Astrocyte of the cerebellum (primary cell): ENCODE data around the gene GMCL2.

ENCODE experiments used
- DNase-seq: peaks from one replicate; pipeline ENCODE4 v3.0.0-alpha.2; 2011; ENCODE audit warnings: low read depth
- H3K4me3 ChIP-seq: 2 replicates; pipeline ENCODE4 v1.5.1; 2011; ENCODE audit warnings: mild to moderate bottlenecking, low read depth, low read length, moderate library complexity
- in situ Hi-C: cut with HindIII; loops from 2 replicates; pipeline ENCODE4 v1.10.0; 2017; ENCODE audit warnings: low sequenced_read_pairs
- TF ChIP-seq, protein P1 (sequence below): IDR thresholded peaks from 2 replicates; pipeline ENCODE4 v1.5.1; 2012; ENCODE audit warnings: low read length, low read depth, moderate library complexity, mild to moderate bottlenecking; ENCODE audit errors: missing control alignments

Gene GMCL2

GRCh38 chr5:178153530-178154340 is 33.4 kb downstream of the GMCL2 start, which contains the start of gene NHP2:
TSS of gene NHP2 (minus strand) at chr5:178153885. CDS start at chr5:178153817, 68 bp downstream.
- TF ChIP-seq, protein P1, sequence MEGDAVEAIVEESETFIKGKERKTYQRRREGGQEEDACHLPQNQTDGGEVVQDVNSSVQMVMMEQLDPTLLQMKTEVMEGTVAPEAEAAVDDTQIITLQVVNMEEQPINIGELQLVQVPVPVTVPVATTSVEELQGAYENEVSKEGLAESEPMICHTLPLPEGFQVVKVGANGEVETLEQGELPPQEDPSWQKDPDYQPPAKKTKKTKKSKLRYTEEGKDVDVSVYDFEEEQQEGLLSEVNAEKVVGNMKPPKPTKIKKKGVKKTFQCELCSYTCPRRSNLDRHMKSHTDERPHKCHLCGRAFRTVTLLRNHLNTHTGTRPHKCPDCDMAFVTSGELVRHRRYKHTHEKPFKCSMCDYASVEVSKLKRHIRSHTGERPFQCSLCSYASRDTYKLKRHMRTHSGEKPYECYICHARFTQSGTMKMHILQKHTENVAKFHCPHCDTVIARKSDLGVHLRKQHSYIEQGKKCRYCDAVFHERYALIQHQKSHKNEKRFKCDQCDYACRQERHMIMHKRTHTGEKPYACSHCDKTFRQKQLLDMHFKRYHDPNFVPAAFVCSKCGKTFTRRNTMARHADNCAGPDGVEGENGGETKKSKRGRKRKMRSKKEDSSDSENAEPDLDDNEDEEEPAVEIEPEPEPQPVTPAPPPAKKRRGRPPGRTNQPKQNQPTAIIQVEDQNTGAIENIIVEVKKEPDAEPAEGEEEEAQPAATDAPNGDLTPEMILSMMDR, result no peak
- in situ Hi-C loops, result no loop called here
- H3K4me3 ChIP-seq, result peak within 1 kb of the TSS; percentile 65
- peak; percentile 98 for DNase-seq

GRCh38 chr5:178152491-178153444 is 34.4 kb downstream of the GMCL2 start:
- DNase-seq, result no peak
- in situ Hi-C loops, result no loop called here
- TF ChIP-seq, protein P1, result no peak
- peak overlapping the region; percentile 65 for H3K4me3 ChIP-seq

- no peak for DNase-seq
- TF ChIP-seq, protein P1, result peak; percentile 24
- no peak overlapping the region for H3K4me3 ChIP-seq
- in situ Hi-C loops, result no loop called here
These were observed 36.0 kb downstream of the GMCL2 start for GRCh38 chr5:178150977-178151734.

GRCh38 chr5:178149199-178149932 is 37.8 kb downstream of the GMCL2 start:
- no peak overlapping the region for H3K4me3 ChIP-seq
- in situ Hi-C loops, result no loop called here
- DNase-seq, result no peak
- TF ChIP-seq, protein P1, result no peak

GRCh38 chr5:178147406-178147805 is 39.8 kb downstream of the GMCL2 start:
- DNase-seq, result no peak
- in situ Hi-C loops, result no loop called here
- TF ChIP-seq, protein P1, result no peak
- H3K4me3 ChIP-seq, result no peak overlapping the region
